ENCODE measurements around the gene C6orf47.

Gene C6orf47

DNA sequence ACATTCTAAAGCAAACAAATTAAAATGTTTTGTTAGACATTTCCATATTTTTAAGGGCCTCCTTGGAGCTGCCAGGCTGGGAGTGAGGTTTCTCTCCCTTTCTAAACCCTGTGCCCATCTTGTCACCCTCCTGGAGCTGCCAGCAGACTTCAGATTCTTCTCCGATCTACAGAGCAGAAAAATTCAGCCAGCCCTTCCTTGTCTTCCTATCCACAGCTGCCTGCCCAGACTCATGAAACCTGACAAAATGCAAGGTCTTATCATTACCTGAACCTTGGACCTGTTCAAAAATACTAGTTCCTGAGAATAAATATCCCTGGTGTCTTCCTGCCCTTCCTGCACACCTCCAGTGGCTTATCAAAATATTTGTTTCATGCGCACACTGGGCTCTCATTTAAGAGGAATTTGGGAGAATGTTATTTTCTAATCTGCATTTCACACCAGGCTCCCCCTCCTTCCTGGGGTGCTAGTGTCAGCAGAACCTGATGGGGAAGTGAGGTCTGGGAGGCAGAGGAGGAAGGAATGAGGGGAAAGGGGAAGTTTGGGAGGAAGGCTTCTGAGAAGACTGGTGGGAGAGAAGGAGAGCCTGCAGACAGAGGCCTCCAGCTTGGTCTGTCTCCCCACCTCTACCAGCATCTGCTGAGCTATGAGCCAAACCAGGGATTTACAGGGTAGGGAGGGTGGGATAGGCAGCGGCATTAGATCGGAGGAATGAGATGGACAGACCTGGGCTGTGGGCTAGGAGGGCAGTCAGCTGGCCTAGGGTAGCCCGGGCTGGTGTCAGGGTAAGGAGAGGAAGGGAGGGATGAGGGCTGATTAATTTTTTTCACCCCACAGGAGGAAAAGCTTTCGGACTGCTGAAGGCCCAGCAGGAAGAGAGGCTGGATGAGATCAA is 45.6 kb downstream of the C6orf47 start, which contains the start of gene AIF1:
Gene AIF1 (plus strand): TSS at position 551 of the 895 bp plus-strand sequence. CDS start 96 bp downstream, at position 647.
- TF ChIP-seq, protein P1, sequence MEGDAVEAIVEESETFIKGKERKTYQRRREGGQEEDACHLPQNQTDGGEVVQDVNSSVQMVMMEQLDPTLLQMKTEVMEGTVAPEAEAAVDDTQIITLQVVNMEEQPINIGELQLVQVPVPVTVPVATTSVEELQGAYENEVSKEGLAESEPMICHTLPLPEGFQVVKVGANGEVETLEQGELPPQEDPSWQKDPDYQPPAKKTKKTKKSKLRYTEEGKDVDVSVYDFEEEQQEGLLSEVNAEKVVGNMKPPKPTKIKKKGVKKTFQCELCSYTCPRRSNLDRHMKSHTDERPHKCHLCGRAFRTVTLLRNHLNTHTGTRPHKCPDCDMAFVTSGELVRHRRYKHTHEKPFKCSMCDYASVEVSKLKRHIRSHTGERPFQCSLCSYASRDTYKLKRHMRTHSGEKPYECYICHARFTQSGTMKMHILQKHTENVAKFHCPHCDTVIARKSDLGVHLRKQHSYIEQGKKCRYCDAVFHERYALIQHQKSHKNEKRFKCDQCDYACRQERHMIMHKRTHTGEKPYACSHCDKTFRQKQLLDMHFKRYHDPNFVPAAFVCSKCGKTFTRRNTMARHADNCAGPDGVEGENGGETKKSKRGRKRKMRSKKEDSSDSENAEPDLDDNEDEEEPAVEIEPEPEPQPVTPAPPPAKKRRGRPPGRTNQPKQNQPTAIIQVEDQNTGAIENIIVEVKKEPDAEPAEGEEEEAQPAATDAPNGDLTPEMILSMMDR (conservative IDR thresholded peaks at IDR 0.05; ENCODE audit: low read depth, low read length) = no peak
- no peak within 1 kb of the TSS for H3K4me3 ChIP-seq (ENCODE audit: low read length)
- no peak for DNase-seq (ENCODE audit: low read depth)

DNA sequence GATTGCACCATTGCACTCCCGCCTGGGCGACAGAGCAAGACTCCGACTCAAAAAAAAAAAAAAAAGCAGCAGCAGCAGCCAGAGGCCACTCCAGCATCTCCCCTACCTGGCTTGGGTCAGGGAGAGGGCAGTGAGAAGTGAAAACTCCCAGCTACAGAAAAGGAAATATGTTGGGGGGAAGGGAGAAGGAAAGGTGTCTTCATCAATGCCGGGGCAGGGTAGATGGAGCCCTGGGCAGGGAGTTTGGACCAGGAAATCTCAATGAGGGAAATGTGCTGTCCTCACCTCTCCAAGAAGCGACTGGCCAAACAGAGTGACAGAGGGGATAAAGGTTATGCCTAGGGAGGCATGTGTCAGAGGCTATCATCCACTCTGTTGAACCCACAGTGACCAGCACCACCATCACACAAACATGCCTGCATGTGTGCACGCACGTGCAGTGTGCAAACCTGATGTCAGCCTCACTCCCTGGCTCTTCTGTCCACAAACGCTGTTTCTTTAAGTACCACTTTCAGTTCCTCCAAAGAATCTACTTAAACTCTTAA is 46.4 kb downstream of the C6orf47 start:
- DNase-seq (ENCODE audit: low read depth) = no peak
- TF ChIP-seq, protein P1 (conservative IDR thresholded peaks at IDR 0.05; ENCODE audit: low read depth, low read length) = no peak
- no peak overlapping the region for H3K4me3 ChIP-seq (ENCODE audit: low read length)

DNA sequence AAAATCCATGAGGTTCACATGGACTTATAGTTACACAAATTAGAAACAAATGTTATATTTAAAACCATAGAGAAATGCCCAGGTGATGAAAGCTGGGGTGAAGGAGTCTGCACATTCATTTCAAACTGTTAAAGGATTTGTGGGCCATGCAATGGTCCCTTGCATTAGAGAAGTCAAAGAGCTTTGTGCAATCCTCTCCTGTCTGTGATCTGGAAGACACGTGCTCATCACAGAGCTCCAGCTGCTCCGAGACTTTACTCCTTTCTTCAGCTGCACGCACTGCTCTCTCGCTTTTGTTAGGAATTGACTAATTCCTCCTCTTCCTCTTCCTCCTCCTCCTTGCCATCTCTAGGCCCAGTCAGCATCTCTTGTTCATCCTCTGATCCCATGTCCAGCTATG is 49.6 kb downstream of the C6orf47 start:
- DNase-seq (ENCODE audit: low read depth) = no peak
- H3K4me3 ChIP-seq (ENCODE audit: low read length) = no peak overlapping the region
- TF ChIP-seq, protein P1 (conservative IDR thresholded peaks at IDR 0.05; ENCODE audit: low read depth, low read length) = no peak

DNA sequence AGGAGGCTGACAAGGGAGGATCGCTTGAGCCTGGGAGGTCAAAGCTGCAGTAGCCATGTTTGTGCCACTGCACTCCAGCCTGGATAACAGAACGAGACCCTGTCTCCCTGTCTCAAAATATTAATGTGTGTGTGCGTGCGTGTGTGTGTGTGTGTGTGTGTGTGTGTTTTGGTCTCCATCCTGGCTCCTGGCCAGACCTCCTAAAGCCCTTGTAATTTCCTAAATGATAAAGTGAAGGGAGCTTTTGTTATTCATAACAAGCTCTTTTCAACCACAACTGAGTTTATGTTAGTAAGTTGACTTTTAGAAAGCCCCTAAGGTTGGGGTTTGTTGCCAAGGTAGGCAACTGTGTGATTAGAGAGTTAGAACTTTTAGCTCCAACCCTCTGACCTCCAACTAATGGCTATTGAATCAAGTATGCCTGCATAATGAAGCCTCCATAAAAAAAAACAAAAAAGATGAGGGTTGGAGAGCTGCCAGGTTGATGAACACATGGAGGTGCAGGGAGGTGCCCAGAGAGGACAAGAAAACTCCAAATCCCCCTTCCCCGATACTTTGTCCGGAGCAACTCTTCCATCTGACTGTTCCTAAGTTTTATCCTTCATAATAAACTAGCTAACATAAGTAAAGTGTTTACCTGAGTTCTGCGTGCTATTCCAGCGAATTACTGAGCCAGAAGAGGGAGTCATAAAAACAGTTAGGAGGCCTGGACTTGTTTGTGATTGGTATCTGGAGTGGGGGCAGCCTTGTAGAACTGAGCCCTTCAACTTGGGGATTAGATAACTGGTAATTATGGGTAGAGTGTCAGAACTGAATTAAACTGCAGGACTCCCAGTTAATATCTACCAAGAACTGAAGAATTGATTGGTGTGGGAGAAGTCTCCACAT is 50.8 kb downstream of the C6orf47 start:
- H3K4me3 ChIP-seq (ENCODE audit: low read length) = no peak overlapping the region
- TF ChIP-seq, protein P1 (conservative IDR thresholded peaks at IDR 0.05; ENCODE audit: low read depth, low read length) = no peak
- no peak for DNase-seq (ENCODE audit: low read depth)

Measured in retinal pigment epithelial cell (primary cell).